HG03095 (cell line): ENCODE results near the gene CHML.

Experiments
- ATAC-seq: cut with Tn5 transposase; IDR thresholded peaks from one replicate; pipeline ENCODE4 v1.9.1; 2021; ENCODE audit warnings: moderate library complexity; ENCODE audit not compliant: unreplicated experiment

The CHML gene

GRCh38 chr1:241592273-241592958 is 47.8 kb downstream of the CHML start:
- ATAC-seq = peak; percentile 64

GRCh38 chr1:241591736-241592135 is 48.4 kb downstream of the CHML start:
- no peak for ATAC-seq

GRCh38 chr1:241591317-241591716 is 48.9 kb downstream of the CHML start:
- ATAC-seq = no peak

GRCh38 chr1:241590719-241591118 is 49.5 kb downstream of the CHML start:
- no peak for ATAC-seq
